ENCODE measurements around the gene CDC42BPB. TPM values are rescaled to one million over a fixed set of nuclear protein-coding genes. Genes with fewer than 3 reads are reported as not detected.

The CDC42BPB gene
- total RNA-seq, 4 donors from 2014 or later = 93.9 to 132 (median 110) TPM

GRCh38 chr14:102907980-102908730, 149.2 kb downstream of the CDC42BPB start:
- no peak for DNase-seq (ENCODE audit: extremely low spot score)
- Histone ChIP-seq H3K27ac (replicated peaks in 1 of 4) (no peak overlapping the region), H3K4me3 (no peak overlapping the region), H3K4me1 (no peaks in the 10 kb centered on the region), H3K36me3 (peaks cover 12 to 39% (median 24%) of the 10 kb centered on the region in 4 donors), H3K9me3 (no peaks in the 10 kb centered on the region), H3K27me3 (no peaks in the 10 kb centered on the region)
- intact Hi-C loops (cut with DNase I) = no loop called here
- 89% methylated on average over 12 of the region's 23 CpGs for WGBS
- TF ChIP-seq EP300 (IDR thresholded peaks at IDR 0.05) = no peak
- no peak for TF ChIP-seq CTCF (IDR thresholded peaks at IDR 0.05)

DNA sequence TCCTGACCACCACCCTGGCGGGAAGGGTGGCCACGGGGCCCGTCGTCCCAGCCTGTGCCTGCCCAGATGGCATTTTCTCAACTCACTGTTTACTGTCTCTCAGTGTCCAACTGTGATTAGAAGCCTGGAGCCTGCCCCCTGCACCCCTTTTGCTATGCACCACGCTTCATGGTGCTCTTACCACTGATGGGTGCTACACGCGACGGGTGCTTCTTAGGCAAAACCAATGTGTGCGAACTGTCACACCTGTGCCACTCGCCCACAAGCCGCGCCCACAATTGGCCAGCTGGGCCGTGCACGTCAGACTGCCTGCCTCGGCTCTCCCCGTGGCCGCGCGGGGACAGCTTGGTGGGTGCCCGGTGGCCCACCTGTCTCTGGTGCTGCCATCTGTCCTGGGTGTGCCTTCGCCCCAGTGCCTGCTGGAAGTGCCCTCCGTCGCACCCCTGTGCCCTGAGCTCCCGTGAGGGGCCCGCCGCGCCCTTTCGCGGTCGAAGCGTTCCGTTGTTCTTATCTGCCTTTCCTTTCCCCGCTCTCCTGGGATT, 150.0 kb downstream of the CDC42BPB start:
- Histone ChIP-seq H3K9me3 (no peaks in the 10 kb centered on the region), H3K4me3 (no peak overlapping the region), H3K36me3 (peaks cover 12 to 45% (median 25%) of the 10 kb centered on the region in 4 donors), H3K27ac (replicated peaks in 1 of 4) (no peak overlapping the region), H3K27me3 (no peaks in the 10 kb centered on the region), H3K4me1 (no peaks in the 10 kb centered on the region)
- no peak for DNase-seq (ENCODE audit: extremely low spot score)
- no peak for TF ChIP-seq POLR2AphosphoS5 (IDR thresholded peaks at IDR 0.05)
- WGBS = 96% methylated on average over 33 of the region's 33 CpGs
- intact Hi-C loops (cut with DNase I) = no loop called here

DNA sequence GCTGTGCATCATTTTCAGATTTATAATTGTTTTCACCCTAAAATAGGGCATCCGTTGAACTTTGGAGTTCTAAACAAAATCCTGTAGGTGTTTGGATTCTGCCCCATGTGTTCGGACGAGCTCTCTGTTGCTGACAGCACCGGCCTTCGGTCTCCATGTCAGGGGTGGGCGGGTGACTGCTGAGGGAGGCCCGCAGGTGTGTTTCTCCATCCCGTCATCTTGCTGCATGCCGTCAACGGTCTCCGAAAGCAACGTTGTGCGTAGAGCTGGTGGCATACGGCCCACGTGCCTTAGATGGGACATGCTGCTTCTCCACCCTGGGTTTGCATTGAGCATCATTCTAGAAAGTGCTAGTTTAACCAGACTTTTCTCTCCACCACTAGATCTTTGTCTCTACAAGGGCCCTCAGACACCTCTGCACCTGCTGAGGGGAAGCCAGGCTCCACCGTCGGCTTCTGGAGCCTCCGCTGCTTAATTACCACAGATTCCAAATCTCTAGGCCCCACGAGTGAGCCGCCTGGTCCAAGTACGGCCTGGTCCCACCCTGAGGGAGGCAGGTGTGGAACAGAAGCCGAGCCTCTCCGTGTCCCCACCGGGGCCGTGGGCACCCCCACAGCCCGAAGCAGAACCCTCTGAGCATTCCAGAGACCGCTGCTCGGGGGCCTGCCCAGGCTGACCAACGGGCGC, 150.6 kb downstream of the CDC42BPB start:
- Histone ChIP-seq H3K4me1 (no peaks in the 10 kb centered on the region), H3K27me3 (no peaks in the 10 kb centered on the region), H3K36me3 (peaks cover 12 to 45% (median 25%) of the 10 kb centered on the region in 4 donors), H3K9me3 (no peaks in the 10 kb centered on the region), H3K27ac (replicated peaks in 1 of 4) (no peak overlapping the region), H3K4me3 (no peak overlapping the region)
- intact Hi-C loops (cut with DNase I) = no loop called here
- DNase-seq (ENCODE audit: extremely low spot score) = no peak
- WGBS = 94% methylated on average over 28 of the region's 30 CpGs
- TF ChIP-seq EP300 (IDR thresholded peaks at IDR 0.05) = no peak
- no peak for TF ChIP-seq POLR2AphosphoS5 (IDR thresholded peaks at IDR 0.05)
- no peak for TF ChIP-seq POLR2A (IDR thresholded peaks at IDR 0.05; ENCODE audit: low read depth)
- no peak for TF ChIP-seq CTCF (IDR thresholded peaks at IDR 0.05)

- TF ChIP-seq CTCF (IDR thresholded peaks at IDR 0.05) (no peak), EP300 (IDR thresholded peaks at IDR 0.05) (no peak), POLR2AphosphoS5 (IDR thresholded peaks at IDR 0.05) (no peak), POLR2A (IDR thresholded peaks at IDR 0.05; ENCODE audit: low read depth) (no peak)
- no peak for DNase-seq (ENCODE audit: extremely low spot score)
- H3K27me3 ChIP-seq = no peaks in the 10 kb centered on the region
- H3K27ac ChIP-seq (replicated peaks in 1 of 4) = no peak overlapping the region
- no peaks in the 10 kb centered on the region for H3K4me1 ChIP-seq
- H3K36me3 ChIP-seq = peaks cover 12 to 54% (median 27%) of the 10 kb centered on the region in 4 donors
- H3K9me3 ChIP-seq = no peaks in the 10 kb centered on the region
- 95% methylated on average over 38 of the region's 38 CpGs for whole genome bisulfite sequencing
- intact Hi-C loops (cut with DNase I) = no loop called here
- H3K4me3 ChIP-seq = no peak overlapping the region
Measured at GRCh38 chr14:102905116-102906108, 151.9 kb downstream of the CDC42BPB start.

All from esophagus muscularis mucosa (tissue), 4 donors.